Loucy (cell line): ENCODE results near the gene CPT1B.

Source experiments
- CTCF ChIP-seq: fragments of 200-600 bp; sonication (generic); conservative IDR thresholded peaks from 2 replicates; pipeline ENCODE4 v1.5.1; 2014; ENCODE audit warnings: mild to moderate bottlenecking, antibody characterized with exemption, low read length
- EZH2phosphoT487 ChIP-seq: fragments of 200-600 bp; IDR thresholded peaks from 2 replicates; pipeline ENCODE4 v1.6.1; 2018; ENCODE audit warnings: antibody characterized with exemption, mild to moderate bottlenecking, moderate library complexity, borderline replicate concordance

GRCh38 chr22:50548040-50548920 is 29.9 kb downstream of the CPT1B start:
- peak; percentile 25 for TF ChIP-seq CTCF
- TF ChIP-seq EZH2phosphoT487: no peak
